Uterus (tissue), 4 donors: ENCODE measurements around the gene ABCG1. TPM values are rescaled to one million over a fixed set of nuclear protein-coding genes. Genes with fewer than 3 reads are reported as not detected.

Experiments
- DNase-seq, 2 donors: peaks; one replicate each; pipeline ENCODE4 v3.0.0-alpha.2; 2019 to 2020
- H3K27ac ChIP-seq, 2 donors: fragments of 200-600 bp; sonication (generic); 1 replicate in 1 of 2; 2 replicates in 1 of 2; pipeline ENCODE4 v1.5.1; 2016 to 2018
- H3K27me3 ChIP-seq, 2 donors: fragments of 200-600 bp; sonication (generic); one replicate each; pipeline ENCODE4 v1.5.1; 2018 to 2019; ENCODE audit warnings: control low read depth in 1 of 2
- H3K36me3 ChIP-seq, 2 donors: fragments of 200-600 bp; sonication (generic); one replicate each; pipeline ENCODE4 v1.5.1; 2019; ENCODE audit warnings: control low read depth in 1 of 2
- H3K4me1 ChIP-seq, 2 donors: fragments of 200-600 bp; sonication (generic); one replicate each; pipeline ENCODE4 v1.5.1; 2018 to 2019; ENCODE audit warnings: control low read depth in 1 of 2
- H3K4me3 ChIP-seq, 2 donors: fragments of 200-600 bp; sonication (generic); 1 replicate in 1 of 2; 2 replicates in 1 of 2; pipeline ENCODE4 v1.5.1; 2018 to 2019; ENCODE audit warnings: mild to moderate bottlenecking in 1 of 2
- H3K9me3 ChIP-seq, 2 donors: fragments of 200-600 bp; sonication (generic); one replicate each; pipeline ENCODE4 v1.5.1; 2019; ENCODE audit warnings: control low read depth in 1 of 2
- CTCF ChIP-seq, 4 experiments: fragments of 200-600 bp in 2 of 4; fragments of 450-650 bp in 2 of 4; sonication (generic) in 2 of 4; IDR thresholded peaks; one replicate each; pipeline ENCODE4 v1.5.1; 2016 to 2019; ENCODE audit warnings: antibody characterized with exemption in 4 of 4, mild to moderate bottlenecking in 2 of 4, moderate library complexity in 1 of 4
- POLR2A ChIP-seq, 2 donors: fragments of 450-650 bp; IDR thresholded peaks; one replicate each; pipeline ENCODE4 v1.6.1; 2016; ENCODE audit warnings: antibody characterized with exemption in 2 of 2, mild to moderate bottlenecking in 1 of 2, moderate library complexity in 1 of 2
- intact Hi-C: fragments of 100-400 bp; cut with DNase I; formaldehyde crosslinking; loops from one replicate; pipeline ENCODE4 v1.15.1; 2023; ENCODE audit warnings: low total_unique reads
- total RNA-seq, 4 donors: library from RNA; depleted of rRNA in 3 of 4; stranded (reverse); fragments of >200 nt in 3 of 4; gene quantifications; one replicate each; pipeline versions ENCODE4 v1.1.0 to v1.2.4, GENCODE V29; 2014 to 2023
- donor health status: DM: yes; HTN: yes; CAD: no.

The ABCG1 gene
- total RNA-seq, 4 donors from 2014 or later, result 11.8 to 51.7 (median 18.4) TPM

- H3K27me3 ChIP-seq, result no peaks in the 10 kb centered on the region
- H3K4me3 ChIP-seq, result no peak overlapping the region
- no peak for DNase-seq
- no peaks in the 10 kb centered on the region for H3K9me3 ChIP-seq
- TF ChIP-seq CTCF (IDR thresholded peaks at IDR 0.05) (no peak), POLR2A (IDR thresholded peaks at IDR 0.05) (no peak)
- no peak overlapping the region for H3K27ac ChIP-seq
- intact Hi-C loops, result no loop called here
- H3K36me3 ChIP-seq, result no peaks in the 10 kb centered on the region
- H3K4me1 ChIP-seq, result no peaks in the 10 kb centered on the region
Measured at GRCh38 chr21:42265231-42265812, 46.4 kb downstream of the ABCG1 start.

- no peaks in the 10 kb centered on the region for H3K36me3 ChIP-seq
- H3K9me3 ChIP-seq, result no peaks in the 10 kb centered on the region
- no peak overlapping the region for H3K27ac ChIP-seq
- no peak for DNase-seq
- H3K27me3 ChIP-seq, result no peaks in the 10 kb centered on the region
- intact Hi-C loops, result no loop called here
- H3K4me3 ChIP-seq, result no peak overlapping the region
- TF ChIP-seq POLR2A (IDR thresholded peaks at IDR 0.05) (no peak), CTCF (IDR thresholded peaks at IDR 0.05) (no peak)
- H3K4me1 ChIP-seq, result no peaks in the 10 kb centered on the region
Measured at GRCh38 chr21:42266971-42267556, 48.1 kb downstream of the ABCG1 start.

GRCh38 chr21:42269386-42269785 lies 50.4 kb downstream of the ABCG1 start:
- H3K27me3 ChIP-seq, result no peaks in the 10 kb centered on the region
- TF ChIP-seq POLR2A (IDR thresholded peaks at IDR 0.05) (no peak), CTCF (IDR thresholded peaks at IDR 0.05) (no peak)
- no peaks in the 10 kb centered on the region for H3K9me3 ChIP-seq
- no peak overlapping the region for H3K27ac ChIP-seq
- H3K36me3 ChIP-seq, result no peaks in the 10 kb centered on the region
- intact Hi-C loops, result no loop called here
- no peak overlapping the region for H3K4me3 ChIP-seq
- no peak for DNase-seq
- no peaks in the 10 kb centered on the region for H3K4me1 ChIP-seq

- H3K27me3 ChIP-seq, result no peaks in the 10 kb centered on the region
- intact Hi-C loops, result no loop called here
- H3K4me1 ChIP-seq, result no peaks in the 10 kb centered on the region
- H3K36me3 ChIP-seq, result no peaks in the 10 kb centered on the region
- H3K9me3 ChIP-seq, result no peaks in the 10 kb centered on the region
- no peak overlapping the region for H3K4me3 ChIP-seq
- no peak overlapping the region for H3K27ac ChIP-seq
- no peak for DNase-seq
- TF ChIP-seq CTCF (IDR thresholded peaks at IDR 0.05) (no peak), POLR2A (IDR thresholded peaks at IDR 0.05) (no peak)
Measured at GRCh38 chr21:42271065-42271464, 52.1 kb downstream of the ABCG1 start.

GRCh38 chr21:42272109-42272962 lies 53.4 kb downstream of the ABCG1 start:
- DNase-seq, result no peak
- no peaks in the 10 kb centered on the region for H3K36me3 ChIP-seq
- H3K4me3 ChIP-seq, result no peak overlapping the region
- intact Hi-C loops, result no loop called here
- H3K9me3 ChIP-seq, result no peaks in the 10 kb centered on the region
- H3K27me3 ChIP-seq, result no peaks in the 10 kb centered on the region
- H3K27ac ChIP-seq, result no peak overlapping the region
- no peaks in the 10 kb centered on the region for H3K4me1 ChIP-seq
- TF ChIP-seq POLR2A (IDR thresholded peaks at IDR 0.05) (no peak), CTCF (IDR thresholded peaks at IDR 0.05) (no peak)
